GM18505 (cell line): Measurements from ENCODE around the gene C1D.

Source experiments
- ATAC-seq: cut with Tn5 transposase; IDR thresholded peaks from one replicate; pipeline ENCODE4 v1.9.1; 2021; ENCODE audit not compliant: unreplicated experiment
- POLR2A ChIP-seq: IDR thresholded peaks from 4 replicates; pipeline ENCODE4 v1.6.1; 2011; ENCODE audit warnings: borderline replicate concordance; ENCODE audit not compliant: insufficient read depth, insufficient read length; ENCODE audit errors: extremely low read depth

The C1D gene

DNA sequence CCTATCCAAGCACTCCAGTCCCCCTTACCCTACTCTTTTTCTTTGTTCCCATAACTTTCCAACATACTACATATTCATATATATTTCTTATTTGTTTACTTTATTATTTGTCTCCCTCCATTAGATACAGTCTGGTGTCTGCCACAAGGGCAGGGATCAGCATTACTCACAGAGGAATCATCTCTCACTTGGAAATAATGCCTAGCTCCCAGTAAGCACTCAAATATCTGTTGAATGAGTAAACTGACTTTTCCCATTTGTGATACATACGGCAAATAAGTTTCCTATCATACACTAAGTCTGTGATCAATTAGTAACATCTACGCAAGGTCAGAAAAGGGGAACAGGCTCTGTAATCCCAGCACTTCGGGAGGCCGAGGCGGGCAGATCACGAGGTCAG, 18.7 kb downstream of the C1D start:
- no peak for ATAC-seq
- TF ChIP-seq POLR2A, result no peak

DNA sequence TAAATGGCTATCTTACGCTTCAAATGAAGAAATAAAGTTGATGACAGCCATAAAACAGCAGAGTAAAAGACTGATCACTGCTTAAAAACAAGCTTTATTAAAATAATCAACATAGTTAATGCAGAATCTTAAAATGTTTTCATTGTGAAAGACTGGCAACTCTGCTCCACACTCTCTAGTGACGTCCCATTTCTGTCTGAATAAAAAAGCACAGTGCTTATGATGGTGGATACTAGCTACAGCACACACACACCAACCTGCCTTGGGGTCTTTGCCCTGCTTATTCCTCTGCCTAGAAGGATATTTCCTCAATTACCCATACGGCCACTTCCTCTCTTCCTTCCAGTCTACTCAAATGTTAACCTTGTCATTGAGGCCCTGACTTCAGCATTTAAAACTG, 19.1 kb downstream of the C1D start:
- TF ChIP-seq POLR2A, result no peak
- ATAC-seq, result no peak

DNA sequence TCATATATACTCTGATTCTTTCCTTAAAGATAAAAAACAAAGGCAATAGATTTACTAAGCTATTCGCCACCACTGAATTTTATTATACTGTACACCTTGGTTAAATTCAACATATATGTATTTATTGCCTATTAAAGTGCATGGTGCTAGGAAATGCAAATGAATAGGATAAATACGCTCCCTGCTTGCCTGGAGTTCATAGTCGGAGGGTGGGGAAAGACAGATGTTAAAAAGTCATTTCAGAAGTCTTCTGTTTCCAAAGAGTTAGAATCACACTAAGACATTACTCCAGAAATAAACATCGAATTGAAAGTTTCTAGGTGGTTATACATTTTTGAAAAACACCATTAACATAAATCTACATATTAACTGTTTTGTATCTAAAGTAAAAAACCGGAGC, 19.8 kb downstream of the C1D start:
- no peak for TF ChIP-seq POLR2A
- no peak for ATAC-seq

DNA sequence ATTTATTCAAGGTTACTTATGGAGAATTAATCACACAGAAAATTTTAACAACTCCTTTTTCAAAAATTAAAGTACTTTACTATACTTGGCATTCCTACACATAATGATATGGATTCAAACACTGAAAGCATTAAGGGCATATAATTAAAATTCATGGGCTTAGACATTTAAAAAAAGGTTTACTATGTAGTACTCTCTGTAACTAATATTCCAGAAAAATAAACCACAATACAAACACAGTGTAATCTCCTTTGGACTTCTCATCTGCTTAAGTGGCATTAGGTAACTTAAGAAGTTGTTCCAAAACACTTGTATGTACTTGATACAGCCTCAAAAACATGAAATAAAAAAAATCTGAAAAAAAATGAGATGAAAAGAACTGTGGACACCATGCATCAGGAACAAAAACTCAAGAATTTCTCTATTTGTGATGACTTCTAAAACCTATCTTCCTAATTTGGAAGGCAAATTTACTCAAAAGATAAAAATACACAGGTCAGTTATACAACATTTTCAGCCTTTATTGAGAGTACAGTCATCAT, 21.0 kb downstream of the C1D start:
- no peak for ATAC-seq
- no peak for TF ChIP-seq POLR2A

DNA sequence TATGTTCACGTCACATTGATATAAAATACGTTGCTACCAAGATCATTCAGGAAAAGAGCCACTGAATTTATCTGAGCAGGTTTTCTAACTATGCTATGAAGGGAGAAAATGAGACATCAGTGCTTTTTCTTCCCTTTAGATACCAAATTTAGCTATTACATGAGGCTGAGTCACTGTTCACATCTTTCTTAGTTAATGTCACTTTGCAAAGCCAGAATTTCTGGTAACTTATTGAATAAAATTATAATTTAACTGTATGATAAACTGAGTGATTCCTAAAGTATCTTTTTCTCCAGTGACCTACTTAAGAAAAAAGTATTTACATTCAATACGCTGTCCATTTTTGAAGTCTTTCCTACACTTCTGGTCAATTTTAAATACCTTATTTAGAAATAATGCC, 22.7 kb downstream of the C1D start:
- no peak for TF ChIP-seq POLR2A
- ATAC-seq, result no peak

DNA sequence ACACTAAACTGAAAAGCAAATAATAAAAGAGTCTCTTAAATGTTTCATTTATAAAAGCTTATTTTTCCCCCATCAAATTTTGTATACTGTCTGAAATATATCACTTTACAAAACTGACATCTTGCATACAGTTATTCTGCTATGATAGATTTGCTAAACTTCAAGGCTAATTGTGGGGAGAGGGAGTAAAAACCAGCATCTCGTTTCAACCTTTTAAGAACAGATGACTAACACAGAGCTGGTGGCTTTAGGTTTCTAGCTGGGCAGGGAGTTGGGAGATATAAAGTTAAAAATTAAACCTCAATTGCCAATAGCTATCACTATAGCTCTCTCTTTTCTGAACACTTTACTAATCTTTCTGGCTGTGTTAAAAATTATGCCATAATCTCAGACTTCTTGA, 23.5 kb downstream of the C1D start:
- no peak for ATAC-seq
- TF ChIP-seq POLR2A, result no peak

DNA sequence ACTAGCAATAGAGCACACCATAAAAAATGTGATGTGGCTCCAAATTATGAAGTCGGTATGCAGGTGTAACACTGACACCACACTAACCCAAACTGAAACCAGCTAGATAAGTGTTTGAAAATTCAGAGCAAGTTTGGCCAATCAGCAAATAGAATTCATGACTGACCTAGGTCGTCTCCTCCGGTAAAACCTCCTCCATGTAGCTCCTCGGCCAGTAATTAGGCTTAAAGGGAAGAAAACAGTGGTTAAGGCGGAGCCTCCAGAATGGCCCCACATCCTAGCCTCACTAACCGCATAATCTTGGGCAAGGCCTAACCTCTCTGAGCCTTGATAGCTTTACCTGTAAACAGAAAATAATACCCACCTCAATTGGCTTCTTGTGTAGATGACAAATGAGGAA, 30.1 kb downstream of the C1D start:
- no peak for TF ChIP-seq POLR2A
- ATAC-seq, result no peak

DNA sequence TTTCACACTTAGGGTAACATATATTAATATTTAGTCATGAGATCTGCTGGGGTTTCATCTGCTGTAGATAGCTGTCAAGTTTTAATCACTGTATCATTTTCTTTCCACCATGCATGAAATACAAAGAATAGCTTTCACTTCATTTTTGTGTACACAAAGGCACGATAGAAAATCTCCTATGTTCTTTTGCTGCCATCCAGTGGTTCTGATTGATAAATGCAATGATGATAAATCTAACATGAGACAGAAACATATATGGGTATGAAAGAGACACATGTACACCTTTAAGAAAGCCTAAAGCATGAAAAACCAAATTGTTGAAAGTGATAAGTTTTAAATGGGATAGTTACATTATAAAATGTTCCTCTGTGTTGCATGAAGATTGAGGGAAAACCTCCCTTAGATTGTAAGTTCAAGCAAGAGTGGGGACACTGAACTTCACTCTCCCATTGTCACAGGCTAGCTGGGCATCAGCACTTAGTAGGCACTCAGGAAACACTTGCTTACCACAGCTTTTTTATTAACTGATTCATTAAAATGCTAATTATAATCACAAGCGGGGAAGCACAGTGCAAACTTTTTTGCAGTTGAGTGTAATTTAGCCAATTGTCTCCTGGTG, 31.2 kb downstream of the C1D start:
- ATAC-seq, result no peak
- TF ChIP-seq POLR2A, result no peak

DNA sequence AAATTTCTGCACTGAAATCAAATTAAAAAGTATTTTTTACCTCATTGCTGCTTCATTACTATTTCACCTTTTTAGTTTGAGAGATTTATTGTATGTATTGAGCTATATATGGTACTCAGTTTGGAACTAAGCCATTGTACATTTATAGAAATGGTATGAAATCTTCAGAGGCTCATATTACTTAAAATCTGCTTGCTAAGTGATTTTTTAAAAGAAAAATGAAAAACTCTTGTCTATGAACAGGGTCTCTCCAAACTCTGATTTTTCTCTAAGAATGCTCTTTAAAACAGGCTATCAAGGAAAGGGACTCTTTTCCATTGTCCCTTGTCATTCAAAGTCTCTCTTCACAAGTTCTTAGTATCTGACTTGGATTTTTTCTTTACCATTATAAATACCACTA, 31.8 kb downstream of the C1D start:
- TF ChIP-seq POLR2A, result no peak

DNA sequence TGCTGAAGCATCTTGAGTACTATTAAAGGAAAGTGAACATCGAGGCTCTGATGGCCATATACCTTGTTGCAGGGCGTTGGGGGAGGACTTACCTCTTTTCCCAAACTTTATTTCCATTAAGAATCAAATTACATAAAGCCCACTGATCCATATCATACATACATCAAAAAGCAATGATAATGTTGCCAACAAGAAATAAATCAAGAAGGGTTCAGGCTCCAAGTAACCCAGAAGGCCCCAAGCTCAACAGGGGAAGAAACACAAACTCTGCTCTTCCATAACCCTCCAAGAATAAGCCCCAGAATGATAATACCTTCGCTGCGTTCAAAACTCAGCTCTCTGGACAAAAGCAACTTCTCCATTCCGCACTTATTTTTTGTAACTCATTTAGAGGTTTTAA, 32.3 kb downstream of the C1D start:
- no peak for ATAC-seq
- no peak for TF ChIP-seq POLR2A

More for the DNA sequence above, 31.8 kb downstream of the C1D start:
- ATAC-seq, result no peak

DNA sequence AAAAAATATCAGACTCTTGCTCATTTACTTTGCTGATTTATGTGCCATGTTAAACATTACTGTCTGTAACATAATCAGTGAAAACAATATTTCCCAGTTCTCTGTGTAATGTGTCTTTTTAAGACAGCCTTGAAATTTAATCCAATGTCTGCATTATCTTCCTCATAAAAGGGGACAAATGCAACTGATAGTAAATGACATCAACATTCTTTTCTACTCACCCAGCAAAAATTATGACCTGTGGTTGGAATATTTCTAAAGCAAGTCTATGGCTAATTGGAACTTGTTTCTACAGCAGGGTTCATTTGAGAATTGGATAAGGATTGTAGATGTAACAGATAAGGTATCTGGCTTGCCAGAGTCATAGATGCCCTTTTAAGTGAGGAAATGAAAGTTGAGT, 34.8 kb downstream of the C1D start:
- ATAC-seq, result no peak
- TF ChIP-seq POLR2A, result no peak

DNA sequence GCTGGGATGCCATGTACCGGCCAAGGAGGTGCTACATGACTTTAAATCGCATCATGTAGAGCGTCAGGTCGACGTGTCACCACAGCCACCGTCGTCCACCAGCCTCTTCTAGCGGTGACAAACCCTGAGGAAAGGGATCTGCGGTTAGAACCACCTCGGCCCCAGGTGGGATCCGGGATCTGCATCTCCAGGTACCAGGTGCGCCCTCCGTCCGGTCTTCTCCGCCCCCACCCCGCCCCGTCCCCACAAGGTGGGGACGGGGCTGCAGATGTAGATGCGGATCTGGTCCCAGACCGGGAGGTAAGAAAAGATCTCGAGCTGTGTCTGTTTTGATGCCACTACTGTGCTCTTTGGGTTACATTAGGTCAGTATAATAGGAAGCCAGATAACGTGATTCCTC, 38.4 kb downstream of the C1D start:
- TF ChIP-seq POLR2A, result no peak
- no peak for ATAC-seq

DNA sequence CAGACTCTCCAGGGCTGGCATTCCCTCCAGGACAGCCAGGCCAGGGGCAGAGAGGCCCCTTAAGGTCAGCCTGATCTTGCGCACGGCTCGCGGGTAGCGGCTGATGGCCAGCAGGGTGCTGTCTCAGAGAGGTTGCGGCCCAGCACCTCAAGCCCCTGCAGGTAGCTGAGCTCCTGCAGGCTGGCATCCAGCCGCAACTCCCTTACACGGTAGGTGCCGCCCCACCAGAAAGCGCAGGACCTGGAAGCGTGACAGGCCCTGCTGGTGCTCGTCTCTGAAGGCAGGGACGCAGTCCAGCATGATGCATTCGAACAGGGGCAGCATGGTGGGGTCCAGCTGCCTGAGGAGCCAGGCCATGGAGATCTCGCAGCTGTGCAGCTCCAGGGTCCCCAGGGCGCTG, 38.9 kb downstream of the C1D start:
- ATAC-seq, result no peak
- TF ChIP-seq POLR2A, result no peak

DNA sequence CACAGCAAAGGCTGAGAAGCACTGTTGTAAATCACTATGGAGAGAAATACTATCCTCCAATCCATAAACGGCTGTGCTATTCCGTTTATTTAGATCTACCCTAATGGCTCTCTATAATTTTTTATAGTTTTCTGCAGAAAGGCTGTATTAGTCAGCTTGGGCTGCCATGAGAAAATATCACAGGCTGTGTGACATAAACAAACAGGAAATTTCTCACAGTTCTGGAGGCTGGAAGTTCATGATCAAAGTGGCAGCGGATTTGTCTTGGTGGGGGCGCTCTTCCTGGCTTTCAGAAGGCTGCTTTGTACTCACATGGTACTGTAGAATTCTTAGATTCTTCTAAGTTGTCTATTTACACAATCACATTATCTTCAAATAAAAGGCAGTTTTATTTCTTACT, 44.1 kb downstream of the C1D start:
- no peak for TF ChIP-seq POLR2A
- no peak for ATAC-seq

DNA sequence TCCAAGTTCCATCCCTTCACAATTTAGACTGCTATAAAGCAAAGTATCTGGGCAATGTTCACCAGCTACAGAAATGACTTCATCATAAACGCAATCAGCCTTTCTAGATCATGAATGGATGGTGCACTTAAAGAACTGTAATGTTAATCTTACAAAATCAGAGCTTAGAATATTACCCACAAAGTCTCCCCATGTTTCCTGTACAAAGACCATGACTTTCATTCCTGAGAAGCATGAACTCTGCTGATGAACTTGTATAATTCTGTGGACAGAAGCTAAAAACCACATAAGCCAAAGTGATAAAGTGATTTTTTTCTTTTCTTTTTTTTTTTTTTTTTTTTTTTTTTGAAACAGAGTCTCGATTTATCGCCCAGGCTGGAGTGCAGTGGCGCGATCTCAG, 53.3 kb downstream of the C1D start:
- ATAC-seq, result no peak
- TF ChIP-seq POLR2A, result no peak
